Tibial nerve (tissue), 4 donors: ENCODE data around the gene MAJIN.

ENCODE experiments used
- CTCF ChIP-seq, 5 experiments: fragments of 200-600 bp in 3 of 5; fragments of 450-650 bp in 2 of 5; sonication (generic) in 3 of 5; IDR thresholded peaks; one replicate each; pipeline ENCODE4 v1.5.1; 2016 to 2019; ENCODE audit warnings: antibody characterized with exemption in 5 of 5, mild to moderate bottlenecking in 3 of 5, moderate library complexity in 2 of 5
- EP300 ChIP-seq, 2 donors: sonication (generic); formaldehyde crosslinking; IDR thresholded peaks; one replicate each; pipeline ENCODE4 v1.6.1; 2017; ENCODE audit warnings: antibody characterized with exemption in 2 of 2, mild to moderate bottlenecking in 1 of 2

- TF ChIP-seq CTCF (IDR thresholded peaks at IDR 0.05) (no peak), EP300 (IDR thresholded peaks at IDR 0.05) (no peak)
Measured at GRCh38 chr11:64967375-64967774, 4.5 kb downstream of the MAJIN start.
